Fibroblast of skin of left quadriceps (primary cell): ENCODE measurements around the gene MRPS27.
A peak's percentile ranks its signal among the peaks of the same experiment; 100 is the strongest.

ENCODE experiments used
- DNase-seq, 2 experiments: peaks; one replicate each; pipeline ENCODE4 v3.0.0-alpha.2; 2013; ENCODE audit warnings: low read depth in 2 of 2

MRPS27 gene

GRCh38 chr5:72319976-72320752, at the start of gene MRPS27, which contains the start of gene PTCD2:
Gene MRPS27 (minus strand): TSS chr5:72320240. CDS start chr5:72320221, 19 bp downstream.
Gene PTCD2 (plus strand): TSS chr5:72320373. CDS start chr5:72320383, 10 bp downstream.
- DNase-seq: peak; percentile 98

- no peak for DNase-seq
These were observed 49.7 kb upstream of the MRPS27 start for GRCh38 chr5:72369711-72370110.

- DNase-seq: no peak
These were observed 49.3 kb upstream of the MRPS27 start for GRCh38 chr5:72369301-72369700.

- DNase-seq: no peak
These were observed 48.2 kb upstream of the MRPS27 start for GRCh38 chr5:72368271-72368670.

GRCh38 chr5:72366324-72366976, 46.4 kb upstream of the MRPS27 start:
- DNase-seq: peak; percentile 56 to 60

- DNase-seq: no peak
These were observed 44.9 kb upstream of the MRPS27 start for GRCh38 chr5:72364951-72365350.

GRCh38 chr5:72364171-72364570, 44.1 kb upstream of the MRPS27 start:
- DNase-seq: no peak

- DNase-seq: peak; percentile 67
These were observed 43.2 kb upstream of the MRPS27 start for GRCh38 chr5:72363166-72363802.

- no peak for DNase-seq
These were observed 39.8 kb upstream of the MRPS27 start for GRCh38 chr5:72359886-72360285.

GRCh38 chr5:72358925-72359324, 38.9 kb upstream of the MRPS27 start:
- no peak for DNase-seq

GRCh38 chr5:72356361-72356760, 36.3 kb upstream of the MRPS27 start:
- DNase-seq: no peak

- no peak for DNase-seq
These were observed 35.8 kb upstream of the MRPS27 start for GRCh38 chr5:72355706-72356299.

- no peak for DNase-seq
These were observed 33.0 kb upstream of the MRPS27 start for GRCh38 chr5:72353046-72353445.

GRCh38 chr5:72352616-72353015, 32.6 kb upstream of the MRPS27 start:
- no peak for DNase-seq

- no peak for DNase-seq
These were observed 31.3 kb upstream of the MRPS27 start for GRCh38 chr5:72351376-72351775.

- DNase-seq: peak; percentile 90
These were observed 27.8 kb upstream of the MRPS27 start for GRCh38 chr5:72347801-72348308.

GRCh38 chr5:72346398-72346797, 26.4 kb upstream of the MRPS27 start:
- no peak for DNase-seq

GRCh38 chr5:72338689-72339209, 18.7 kb upstream of the MRPS27 start:
- DNase-seq: no peak

- no peak for DNase-seq
These were observed 17.1 kb upstream of the MRPS27 start for GRCh38 chr5:72337159-72337558.

GRCh38 chr5:72330712-72331111, 10.7 kb upstream of the MRPS27 start:
- no peak for DNase-seq

GRCh38 chr5:72328172-72328571, 8.1 kb upstream of the MRPS27 start:
- no peak for DNase-seq

GRCh38 chr5:72326306-72326649, 6.2 kb upstream of the MRPS27 start:
- DNase-seq: no peak
